SU-DHL-6 (cell line): ENCODE data around the gene SEMA3G.

Experiments used
- H2AFZ ChIP-seq: fragments of 200-600 bp; sonication (generic); 2 replicates; pipeline ENCODE4 v1.6.1; 2014; ENCODE audit warnings: low read depth, mild to moderate bottlenecking, moderate library complexity, mixed read lengths, antibody characterized with exemption, low read length; ENCODE audit not compliant: severe bottlenecking
- H3F3A ChIP-seq: fragments of 200-600 bp; shearing (Covaris generic); 2 replicates; pipeline ENCODE4 v1.6.0; 2016; ENCODE audit warnings: antibody characterized with exemption, mild to moderate bottlenecking; ENCODE audit not compliant: insufficient read depth
- H3K27ac ChIP-seq: fragments of 200-600 bp; sonication (generic); 2 replicates; pipeline ENCODE4 v1.5.1; 2016; ENCODE audit warnings: low read depth, mild to moderate bottlenecking, low read length, moderate library complexity, mixed read lengths
- H3K27me3 ChIP-seq: fragments of 200-600 bp; sonication (generic), shearing (Covaris generic); 2 replicates; pipeline ENCODE4 v1.6.0; 2014; ENCODE audit warnings: mild to moderate bottlenecking, low read length
- H3K36me3 ChIP-seq: fragments of 200-600 bp; sonication (generic); 2 replicates; pipeline ENCODE4 v1.6.1; 2014; ENCODE audit warnings: mild to moderate bottlenecking, low read length, mixed read lengths
- H3K4me2 ChIP-seq: fragments of 300-600, 200-600 bp; shearing (Covaris generic), sonication (generic); 2 replicates; pipeline ENCODE4 v1.6.0; 2014; ENCODE audit warnings: low read length, low read depth, mild to moderate bottlenecking; ENCODE audit not compliant: poor library complexity, severe bottlenecking
- H3K4me3 ChIP-seq: fragments of 200-600 bp; sonication (generic); 2 replicates; pipeline ENCODE4 v1.5.1; 2014; ENCODE audit warnings: antibody characterized with exemption, low read length, mild to moderate bottlenecking, mixed read lengths; ENCODE audit not compliant: insufficient read depth, poor library complexity, severe bottlenecking
- H3K79me2 ChIP-seq: fragments of 200-600 bp; sonication (generic); 2 replicates; pipeline ENCODE4 v1.6.1; 2014; ENCODE audit warnings: mild to moderate bottlenecking, low read length, moderate library complexity; ENCODE audit not compliant: insufficient read depth
- H3K9ac ChIP-seq: fragments of 200-600 bp; sonication (generic); 2 replicates; pipeline ENCODE4 v1.7.0; 2014; ENCODE audit warnings: mild to moderate bottlenecking, low read length
- H3K9me2 ChIP-seq: fragments of 200-600 bp; sonication (generic); replicated peaks from 2 replicates; pipeline ENCODE4 v1.6.1; 2014; ENCODE audit warnings: low read length; ENCODE audit not compliant: insufficient read depth
- H3K9me3 ChIP-seq: fragments of 200-600 bp; sonication (generic); 2 replicates; pipeline ENCODE4 v1.6.1; 2014; ENCODE audit warnings: low read length, mixed read lengths; ENCODE audit not compliant: insufficient read depth
- H4K20me1 ChIP-seq: fragments of 200-600 bp; sonication (generic); 2 replicates; pipeline ENCODE4 v1.6.1; 2014; ENCODE audit warnings: low read depth, mild to moderate bottlenecking, antibody characterized with exemption, low read length, moderate library complexity, mixed read lengths
- CTCF ChIP-seq: fragments of 200-600 bp; sonication (generic); IDR thresholded peaks from one replicate; pipeline ENCODE4 v1.5.1; 2017; ENCODE audit warnings: antibody characterized with exemption, mild to moderate bottlenecking, low read length, moderate library complexity; ENCODE audit not compliant: insufficient read depth, poor library complexity, severe bottlenecking
- EZH2phosphoT487 ChIP-seq: fragments of 200-600 bp; sonication (generic), shearing (Covaris generic); conservative IDR thresholded peaks from 2 replicates; pipeline ENCODE4 v1.6.1; 2018; ENCODE audit warnings: mild to moderate bottlenecking, antibody characterized with exemption, low read length, moderate library complexity, mixed read lengths

SEMA3G gene

GRCh38 chr3:52440671-52441070, 4.2 kb downstream of the SEMA3G start:
- no peaks in the 10 kb centered on the region for H3K9me2 ChIP-seq
- H3K4me3 ChIP-seq: no peak overlapping the region
- TF ChIP-seq CTCF: no peak
- TF ChIP-seq EZH2phosphoT487: no peak
- H3F3A ChIP-seq: no peaks in the 10 kb centered on the region
- H3K36me3 ChIP-seq: no peaks in the 10 kb centered on the region
- no peak overlapping the region for H3K4me2 ChIP-seq
- no peak overlapping the region for H2AFZ ChIP-seq
- H3K9ac ChIP-seq: no peak overlapping the region
- H3K79me2 ChIP-seq: no peaks in the 10 kb centered on the region
- H3K27ac ChIP-seq: no peak overlapping the region
- H3K27me3 ChIP-seq: no peaks in the 10 kb centered on the region
- H4K20me1 ChIP-seq: no peaks in the 10 kb centered on the region
- H3K9me3 ChIP-seq: no peaks in the 10 kb centered on the region

GRCh38 chr3:52440249-52440551, 4.7 kb downstream of the SEMA3G start:
- Histone ChIP-seq H3K27me3 (no peaks in the 10 kb centered on the region), H3K9me2 (no peaks in the 10 kb centered on the region), H3K4me3 (no peak overlapping the region), H3F3A (no peaks in the 10 kb centered on the region), H2AFZ (no peak overlapping the region), H3K9me3 (no peaks in the 10 kb centered on the region), H3K36me3 (no peaks in the 10 kb centered on the region), H3K27ac (no peak overlapping the region), H3K4me2 (no peak overlapping the region), H3K79me2 (no peaks in the 10 kb centered on the region), H3K9ac (no peak overlapping the region), H4K20me1 (no peaks in the 10 kb centered on the region)
- TF ChIP-seq CTCF: no peak
- TF ChIP-seq EZH2phosphoT487: no peak

- Histone ChIP-seq H3K4me2 (no peak overlapping the region), H3K9me3 (no peaks in the 10 kb centered on the region), H4K20me1 (no peaks in the 10 kb centered on the region), H3K36me3 (no peaks in the 10 kb centered on the region), H3K9ac (no peak overlapping the region), H3K27me3 (no peaks in the 10 kb centered on the region), H2AFZ (no peak overlapping the region), H3K79me2 (no peaks in the 10 kb centered on the region), H3K27ac (no peak overlapping the region), H3K9me2 (no peaks in the 10 kb centered on the region), H3K4me3 (no peak overlapping the region), H3F3A (no peaks in the 10 kb centered on the region)
- no peak for TF ChIP-seq EZH2phosphoT487
- no peak for TF ChIP-seq CTCF
These were observed 5.3 kb downstream of the SEMA3G start for GRCh38 chr3:52439426-52440248.
